Gastrocnemius medialis (tissue), 4 donors: ENCODE measurements around the gene TAS1R3. TPM values are rescaled to one million over a fixed set of nuclear protein-coding genes. Genes with fewer than 3 reads are reported as not detected.

Source experiments
- ATAC-seq, 2 donors: fragments of 150-250 bp; one replicate each; pipeline ENCODE4 v1.9.1; 2016
- DNase-seq, 2 donors: peaks; one replicate each; pipeline ENCODE4 v3.0.0-alpha.2; 2019
- H3K27ac ChIP-seq, 4 donors: fragments of 200-600 bp; sonication (generic); 1 replicate in 1 of 4; 2 replicates in 3 of 4; pipeline ENCODE4 v1.5.1; 2016 to 2018; ENCODE audit warnings: mild to moderate bottlenecking in 2 of 4, moderate library complexity in 1 of 4
- H3K27me3 ChIP-seq, 3 donors: fragments of 200-600 bp; sonication (generic) in 2 of 3; 1 replicate in 1 of 3; 2 replicates in 2 of 3; pipeline versions ENCODE4 v1.5.1 to v1.6.0; 2016 to 2019; ENCODE audit warnings: mild to moderate bottlenecking in 1 of 3, moderate library complexity in 1 of 3
- H3K36me3 ChIP-seq, 2 donors: fragments of 200-600 bp; sonication (generic) in 1 of 2; one replicate each; pipeline ENCODE4 v1.5.1; 2017 to 2018
- H3K4me1 ChIP-seq, 2 donors: fragments of 200-600 bp; sonication (generic) in 1 of 2; one replicate each; pipeline ENCODE4 v1.5.1; 2016 to 2017; ENCODE audit warnings: mild to moderate bottlenecking in 2 of 2
- H3K4me3 ChIP-seq, 4 donors: fragments of 200-600 bp; sonication (generic) in 3 of 4; 1 replicate in 1 of 4; 2 replicates in 3 of 4; pipeline ENCODE4 v1.5.1; 2016 to 2019; ENCODE audit warnings: mild to moderate bottlenecking in 2 of 4
- H3K9me3 ChIP-seq, 3 donors: fragments of 200-600 bp; sonication (generic) in 2 of 3; 1 replicate in 1 of 3; 2 replicates in 2 of 3; pipeline ENCODE4 v1.5.1; 2016 to 2019
- POLR2A ChIP-seq, 2 donors: fragments of 450-650 bp; IDR thresholded peaks; one replicate each; pipeline ENCODE4 v1.6.1; 2017; ENCODE audit warnings: antibody characterized with exemption in 2 of 2, mild to moderate bottlenecking in 2 of 2, moderate library complexity in 2 of 2
- in situ Hi-C, 4 donors: fragments of 200-750 bp; cut with MboI; loops; one replicate each; pipeline versions ENCODE4 v1.15.0 to v1.8.0; 2017; ENCODE audit warnings: low sequenced_read_pairs in 4 of 4
- intact Hi-C: fragments of 100-400 bp; cut with DNase I; formaldehyde crosslinking; loops from one replicate; pipeline ENCODE4 v1.15.1; 2023; ENCODE audit warnings: low total_unique reads
- total RNA-seq, 4 donors: library from RNA; depleted of rRNA; stranded (reverse); fragments of >200 nt; gene quantifications; one replicate each; pipeline versions ENCODE4 v1.1.0 to v1.2.3, GENCODE V29; 2016
- TF ChIP-seq, protein P1 (sequence below), 5 experiments: fragments of 450-650 bp in 3 of 5; fragments of 200-600 bp in 2 of 5; sonication (generic) in 2 of 5; IDR thresholded peaks in 4 of 5; conservative IDR thresholded peaks in 1 of 5; 1 replicate in 4 of 5; 2 replicates in 1 of 5; pipeline ENCODE4 v1.5.1; 2016 to 2019; ENCODE audit warnings: antibody characterized with exemption in 5 of 5, mild to moderate bottlenecking in 3 of 5, moderate library complexity in 3 of 5

The TAS1R3 gene
- total RNA-seq, 4 donors from 2014 or later: 0.20 to 0.44 TPM; not detected in 2

- in situ Hi-C loops: no loop called here
- no peaks in the 10 kb centered on the region for H3K27me3 ChIP-seq
- no peak for ATAC-seq
Observed at GRCh38 chr1:1329304-1330210, 1.5 kb upstream of the TAS1R3 start.

GRCh38 chr1:1330366-1331067 lies 563 bp upstream of the TAS1R3 start:
- peaks cover 0 to 9% of the 10 kb centered on the region in 2 donors for H3K36me3 ChIP-seq
- no peaks in the 10 kb centered on the region for H3K9me3 ChIP-seq
- intact Hi-C loops: no loop called here
- no peak for ATAC-seq
- peaks cover 34 to 42% of the 10 kb centered on the region in 2 donors for H3K4me1 ChIP-seq
- H3K27ac ChIP-seq: no peak overlapping the region
- in situ Hi-C loops: no loop called here
- H3K27me3 ChIP-seq: no peaks in the 10 kb centered on the region
- no peak overlapping the region for H3K4me3 ChIP-seq
- DNase-seq: no peak
- TF ChIP-seq, protein P1, sequence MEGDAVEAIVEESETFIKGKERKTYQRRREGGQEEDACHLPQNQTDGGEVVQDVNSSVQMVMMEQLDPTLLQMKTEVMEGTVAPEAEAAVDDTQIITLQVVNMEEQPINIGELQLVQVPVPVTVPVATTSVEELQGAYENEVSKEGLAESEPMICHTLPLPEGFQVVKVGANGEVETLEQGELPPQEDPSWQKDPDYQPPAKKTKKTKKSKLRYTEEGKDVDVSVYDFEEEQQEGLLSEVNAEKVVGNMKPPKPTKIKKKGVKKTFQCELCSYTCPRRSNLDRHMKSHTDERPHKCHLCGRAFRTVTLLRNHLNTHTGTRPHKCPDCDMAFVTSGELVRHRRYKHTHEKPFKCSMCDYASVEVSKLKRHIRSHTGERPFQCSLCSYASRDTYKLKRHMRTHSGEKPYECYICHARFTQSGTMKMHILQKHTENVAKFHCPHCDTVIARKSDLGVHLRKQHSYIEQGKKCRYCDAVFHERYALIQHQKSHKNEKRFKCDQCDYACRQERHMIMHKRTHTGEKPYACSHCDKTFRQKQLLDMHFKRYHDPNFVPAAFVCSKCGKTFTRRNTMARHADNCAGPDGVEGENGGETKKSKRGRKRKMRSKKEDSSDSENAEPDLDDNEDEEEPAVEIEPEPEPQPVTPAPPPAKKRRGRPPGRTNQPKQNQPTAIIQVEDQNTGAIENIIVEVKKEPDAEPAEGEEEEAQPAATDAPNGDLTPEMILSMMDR (IDR thresholded peaks at IDR 0.05 in 4 of 5, conservative IDR thresholded peaks at IDR 0.05 in 1 of 5): no peak
- TF ChIP-seq POLR2A (IDR thresholded peaks at IDR 0.05): no peak

More at GRCh38 chr1:1329304-1330210, 1.5 kb upstream of the TAS1R3 start:
- Histone ChIP-seq H3K27ac (no peak overlapping the region), H3K36me3 (peaks cover 0 to 9% of the 10 kb centered on the region in 2 donors), H3K9me3 (no peaks in the 10 kb centered on the region), H3K4me1 (peaks cover 37 to 49% of the 10 kb centered on the region in 2 donors), H3K4me3 (no peak overlapping the region)
- intact Hi-C loops: no loop called here
- no peak for DNase-seq
- TF ChIP-seq, protein P1 (IDR thresholded peaks at IDR 0.05 in 4 of 5, conservative IDR thresholded peaks at IDR 0.05 in 1 of 5): no peak
- no peak for TF ChIP-seq POLR2A (IDR thresholded peaks at IDR 0.05)

DNA sequence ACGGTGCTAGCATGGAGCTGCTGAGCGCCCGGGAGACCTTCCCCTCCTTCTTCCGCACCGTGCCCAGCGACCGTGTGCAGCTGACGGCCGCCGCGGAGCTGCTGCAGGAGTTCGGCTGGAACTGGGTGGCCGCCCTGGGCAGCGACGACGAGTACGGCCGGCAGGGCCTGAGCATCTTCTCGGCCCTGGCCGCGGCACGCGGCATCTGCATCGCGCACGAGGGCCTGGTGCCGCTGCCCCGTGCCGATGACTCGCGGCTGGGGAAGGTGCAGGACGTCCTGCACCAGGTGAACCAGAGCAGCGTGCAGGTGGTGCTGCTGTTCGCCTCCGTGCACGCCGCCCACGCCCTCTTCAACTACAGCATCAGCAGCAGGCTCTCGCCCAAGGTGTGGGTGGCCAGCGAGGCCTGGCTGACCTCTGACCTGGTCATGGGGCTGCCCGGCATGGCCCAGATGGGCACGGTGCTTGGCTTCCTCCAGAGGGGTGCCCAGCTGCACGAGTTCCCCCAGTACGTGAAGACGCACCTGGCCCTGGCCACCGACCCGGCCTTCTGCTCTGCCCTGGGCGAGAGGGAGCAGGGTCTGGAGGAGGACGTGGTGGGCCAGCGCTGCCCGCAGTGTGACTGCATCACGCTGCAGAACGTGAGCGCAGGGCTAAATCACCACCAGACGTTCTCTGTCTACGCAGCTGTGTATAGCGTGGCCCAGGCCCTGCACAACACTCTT lies 1.1 kb downstream of the TAS1R3 start:
- no peak overlapping the region for H3K27ac ChIP-seq
- no peaks in the 10 kb centered on the region for H3K9me3 ChIP-seq
- TF ChIP-seq POLR2A (IDR thresholded peaks at IDR 0.05): no peak
- ATAC-seq (no peak), DNase-seq (no peak)
- H3K4me1 ChIP-seq: peaks cover 21 to 27% of the 10 kb centered on the region in 2 donors
- in situ Hi-C loops (no loop called here), intact Hi-C loops (no loop called here)
- peaks cover 0 to 21% of the 10 kb centered on the region in 2 donors for H3K36me3 ChIP-seq
- H3K4me3 ChIP-seq: no peak overlapping the region
- H3K27me3 ChIP-seq: no peaks in the 10 kb centered on the region

DNA sequence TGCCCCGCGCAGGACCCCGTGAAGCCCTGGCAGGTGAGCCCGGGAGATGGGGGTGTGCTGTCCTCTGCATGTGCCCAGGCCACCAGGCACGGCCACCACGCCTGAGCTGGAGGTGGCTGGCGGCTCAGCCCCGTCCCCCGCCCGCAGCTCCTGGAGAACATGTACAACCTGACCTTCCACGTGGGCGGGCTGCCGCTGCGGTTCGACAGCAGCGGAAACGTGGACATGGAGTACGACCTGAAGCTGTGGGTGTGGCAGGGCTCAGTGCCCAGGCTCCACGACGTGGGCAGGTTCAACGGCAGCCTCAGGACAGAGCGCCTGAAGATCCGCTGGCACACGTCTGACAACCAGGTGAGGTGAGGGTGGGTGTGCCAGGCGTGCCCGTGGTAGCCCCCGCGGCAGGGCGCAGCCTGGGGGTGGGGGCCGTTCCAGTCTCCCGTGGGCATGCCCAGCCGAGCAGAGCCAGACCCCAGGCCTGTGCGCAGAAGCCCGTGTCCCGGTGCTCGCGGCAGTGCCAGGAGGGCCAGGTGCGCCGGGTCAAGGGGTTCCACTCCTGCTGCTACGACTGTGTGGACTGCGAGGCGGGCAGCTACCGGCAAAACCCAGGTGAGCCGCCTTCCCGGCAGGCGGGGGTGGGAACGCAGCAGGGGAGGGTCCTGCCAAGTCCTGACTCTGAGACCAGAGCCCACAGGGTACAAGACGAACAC lies 1.8 kb downstream of the TAS1R3 start:
- Histone ChIP-seq H3K27ac (peak overlapping the region in 3 of 4 donors; percentile 37 to 43 (median 37)), H3K27me3 (no peaks in the 10 kb centered on the region), H3K4me1 (peaks cover 21 to 27% of the 10 kb centered on the region in 2 donors), H3K9me3 (no peaks in the 10 kb centered on the region), H3K36me3 (peaks cover 0 to 23% of the 10 kb centered on the region in 2 donors), H3K4me3 (no peak overlapping the region)
- ATAC-seq: peak; percentile 22 to 23
- in situ Hi-C loops: no loop called here
- intact Hi-C loops: no loop called here
- peak in 1 of 2 donors; percentile 68 for DNase-seq
- TF ChIP-seq, protein P1 (IDR thresholded peaks at IDR 0.05 in 4 of 5, conservative IDR thresholded peaks at IDR 0.05 in 1 of 5): no peak
- TF ChIP-seq POLR2A (IDR thresholded peaks at IDR 0.05): no peak
